Measurements from ENCODE around the gene TMLHE. TPM values are rescaled to one million over a fixed set of nuclear protein-coding genes. Genes with fewer than 3 reads are reported as not detected.
"Not testable (repeated sequence)": the region's sequence is repeated elsewhere in the genome, so short reads cannot be mapped to it uniquely, and the experiment has no call there.

Gene TMLHE
- total and polyA plus RNA-seq, 9 donors, result 12.2 to 25.7 (median 19.8) TPM

DNA sequence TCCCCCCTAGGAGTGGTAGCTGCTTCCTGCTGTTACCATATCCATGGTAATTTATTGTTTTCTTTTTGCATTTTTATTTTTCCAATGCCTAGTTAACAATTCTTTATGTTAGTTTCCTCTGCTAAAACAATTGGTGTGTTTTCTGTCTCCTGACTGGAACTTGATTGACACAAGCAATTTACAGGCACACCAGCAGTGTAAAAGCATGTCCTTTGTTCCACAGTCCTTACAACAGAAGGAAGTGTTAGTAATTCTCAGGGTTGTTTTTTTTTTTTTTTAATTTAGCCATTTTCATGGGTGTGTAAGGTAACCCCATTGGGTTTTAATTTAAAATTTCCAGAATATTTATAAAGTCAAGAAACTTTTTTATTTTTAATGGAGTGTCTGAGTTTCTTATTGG lies 25.0 kb upstream of the TMLHE start:
- Histone ChIP-seq H3K9me3 (no peaks in the 10 kb centered on the region), H3K4me3 (no peak overlapping the region), H3K4me1 (ENCODE audit: insufficient read depth) (no peaks in the 10 kb centered on the region), H3K27me3 (no peaks in the 10 kb centered on the region), H3K36me3 (no peaks in the 10 kb centered on the region), H3K27ac (no peak overlapping the region)
- intact Hi-C loops (cut with DNase I), result no loop called here
- TF ChIP-seq EP300 (IDR thresholded peaks at IDR 0.05), result no peak
- TF ChIP-seq CTCF (IDR thresholded peaks at IDR 0.05), result no peak
- TF ChIP-seq POLR2A (IDR thresholded peaks at IDR 0.05), result no peak
- no peak for DNase-seq

DNA sequence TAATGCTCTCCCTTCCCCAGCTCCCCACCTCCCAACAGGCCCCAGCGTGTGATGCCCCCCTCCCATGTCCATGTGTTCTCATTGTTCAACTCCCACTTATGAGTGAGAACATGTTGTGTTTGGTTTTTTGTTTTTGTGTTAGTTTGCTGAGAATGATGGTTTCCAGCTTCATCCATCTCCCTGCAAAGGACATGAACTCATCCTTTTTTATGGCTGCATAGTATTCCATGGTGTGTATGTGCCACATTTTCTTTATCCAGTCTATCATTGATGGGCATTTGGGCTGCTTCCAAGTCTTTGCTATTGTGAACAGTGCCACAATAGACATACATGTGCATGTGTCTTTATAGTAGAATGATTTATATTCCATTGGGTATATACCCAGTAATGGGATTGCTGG lies 22.3 kb upstream of the TMLHE start:
- H3K9me3 ChIP-seq; intact Hi-C loops (cut with DNase I): not testable (repeated sequence)

GRCh38 chrX:155632431-155633100 lies 19.8 kb upstream of the TMLHE start:
- Histone ChIP-seq H3K27ac (no peak overlapping the region), H3K9me3 (no peaks in the 10 kb centered on the region), H3K4me3 (no peak overlapping the region), H3K27me3 (no peaks in the 10 kb centered on the region), H3K4me1 (ENCODE audit: insufficient read depth) (peaks cover 2% of the 10 kb centered on the region), H3K36me3 (no peaks in the 10 kb centered on the region)
- 75 to 79% (median 79%) methylated on average over 3 of the region's 3 CpGs for WGBS, 3 donors
- intact Hi-C loops (cut with DNase I), result no loop called here
- DNase-seq, result no peak
- TF ChIP-seq EP300 (IDR thresholded peaks at IDR 0.05) (no peak), CTCF (IDR thresholded peaks at IDR 0.05) (no peak), POLR2A (IDR thresholded peaks at IDR 0.05) (no peak)

More for the DNA sequence above, 22.3 kb upstream of the TMLHE start:
- not testable (repeated sequence) for H3K27me3 ChIP-seq; H3K4me3 ChIP-seq; DNase-seq; H3K4me1 ChIP-seq (ENCODE audit: insufficient read depth); H3K27ac ChIP-seq; H3K36me3 ChIP-seq
- 68 to 85% (median 78%) methylated on average over 1 of the region's 1 CpG for WGBS, 3 donors

DNA sequence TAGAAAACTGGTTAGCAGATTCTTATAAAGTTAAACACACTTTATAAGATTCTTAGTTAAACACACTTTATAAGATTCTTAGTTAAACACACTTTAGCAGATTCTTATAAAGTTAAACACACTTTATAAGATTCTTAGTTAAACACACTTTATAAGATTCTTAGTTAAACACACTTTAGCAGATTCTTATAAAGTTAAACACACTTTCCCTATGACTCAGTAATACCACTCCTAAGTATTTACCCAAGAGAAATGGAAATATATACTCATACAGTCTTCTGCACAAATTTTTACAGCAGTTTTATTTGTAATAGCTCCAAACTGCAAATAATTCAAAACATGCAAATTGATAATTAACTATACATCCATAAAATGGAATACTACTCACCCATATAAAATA lies 7.4 kb upstream of the TMLHE start:
- H3K9me3 ChIP-seq; H3K36me3 ChIP-seq; H3K4me3 ChIP-seq; H3K4me1 ChIP-seq (ENCODE audit: insufficient read depth); H3K27me3 ChIP-seq; H3K27ac ChIP-seq; intact Hi-C loops (cut with DNase I); DNase-seq: not testable (repeated sequence)

DNA sequence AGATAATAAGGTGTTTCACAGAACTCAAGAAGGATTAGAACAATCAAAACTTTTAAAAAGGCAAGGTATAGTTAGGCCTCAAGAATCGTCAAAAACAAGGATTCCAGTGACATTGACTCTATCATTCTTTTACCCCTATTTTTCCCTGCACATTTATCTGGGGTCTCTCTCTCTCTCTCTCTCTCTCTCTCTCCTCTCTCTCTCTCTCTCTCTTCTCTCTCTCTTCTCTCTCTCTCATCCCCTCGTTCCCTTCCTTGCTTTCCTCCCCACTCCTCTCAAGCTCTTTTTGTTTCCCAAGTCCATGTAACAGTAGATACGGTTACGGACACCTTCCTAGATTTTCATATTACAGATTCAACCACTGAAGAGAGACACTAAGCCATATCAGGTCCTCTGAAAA lies 3.2 kb upstream of the TMLHE start:
- TF ChIP-seq EP300 (IDR thresholded peaks at IDR 0.05) (no peak), POLR2A (IDR thresholded peaks at IDR 0.05) (no peak), CTCF (IDR thresholded peaks at IDR 0.05) (no peak)
- H3K36me3 ChIP-seq, result no peaks in the 10 kb centered on the region
- intact Hi-C loops (cut with DNase I), result no loop called here

More for the DNA sequence above, 3.2 kb upstream of the TMLHE start:
- WGBS, 3 donors, result 72 to 78% (median 76%) methylated on average over 4 of the region's 4 CpGs
- H3K4me3 ChIP-seq, result no peak overlapping the region
- DNase-seq, result no peak
- H3K9me3 ChIP-seq, result no peaks in the 10 kb centered on the region
- no peaks in the 10 kb centered on the region for H3K4me1 ChIP-seq (ENCODE audit: insufficient read depth)
- no peak overlapping the region for H3K27ac ChIP-seq
- peaks cover 2% of the 10 kb centered on the region for H3K27me3 ChIP-seq
